Sciatic nerve (tissue), 2 donors: Measurements from ENCODE around the gene DNAH14. TPM values are rescaled to one million over a fixed set of nuclear protein-coding genes. Genes with fewer than 3 reads are reported as not detected.
"Not testable (repeated sequence)": the region's sequence is repeated elsewhere in the genome, so short reads cannot be mapped to it uniquely, and the experiment has no call there.

Experiments
- ATAC-seq: fragments of 200-7000 bp; cut with Tn5 transposase; one replicate; pipeline ENCODE4 v1.9.1; 2020; ENCODE audit warnings: mild to moderate bottlenecking, moderate library complexity
- DNase-seq: peaks from one replicate; pipeline ENCODE4 v3.0.0-alpha.2; 2020; ENCODE audit warnings: low spot score
- intact Hi-C: fragments of 100-400 bp; cut with DNase I; formaldehyde crosslinking; loops from one replicate; pipeline ENCODE4 v1.14.2; 2022
- total RNA-seq: library from RNA; stranded (reverse); fragmentation: NEBNext Ultra II Directional; extraction: Animal tissue kit (Norgen Biotek cat#: 25700); gene quantifications from one replicate; pipeline ENCODE4 v1.2.1, GENCODE V29; 2021
- donor health status: DM: no; HTN: no; CAD: no.
- donor health status: DM: no; HTN: no; CAD: no.

DNAH14 gene
- total RNA-seq: 7.3 TPM

GRCh38 chr1:224929335-224930237, at the start of gene DNAH14:
Gene DNAH14 (plus strand): TSS chr1:224929675. CDS start chr1:224952703, 23,028 bp downstream.
- ATAC-seq (peak; percentile 83), DNase-seq (peak; percentile 68)
- intact Hi-C loops: no loop called here

GRCh38 chr1:224880593-224881307, 48.7 kb upstream of the DNAH14 start:
- intact Hi-C loops: no loop called here
- no peak for ATAC-seq
- no peak for DNase-seq

DNA sequence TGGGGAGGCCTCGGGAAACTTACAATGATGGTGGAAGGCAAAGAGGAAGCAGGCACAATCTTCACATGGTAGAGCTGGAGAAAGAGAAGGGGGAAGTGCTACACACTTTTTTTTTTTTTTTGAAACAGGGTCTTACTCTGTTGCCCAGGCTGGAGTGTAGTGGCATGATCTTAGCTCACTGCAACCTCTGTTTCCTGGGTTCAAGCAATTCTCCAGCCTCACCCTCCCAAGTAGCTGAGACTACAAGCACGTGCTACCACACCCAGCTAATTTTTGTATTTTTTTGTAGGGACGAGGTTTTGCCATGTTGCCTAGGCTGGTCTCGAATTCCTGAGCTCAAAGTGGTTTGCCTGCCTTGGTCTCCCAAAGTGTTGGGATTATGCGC, 48.2 kb upstream of the DNAH14 start:
- ATAC-seq, intact Hi-C loops: not testable (repeated sequence)

DNA sequence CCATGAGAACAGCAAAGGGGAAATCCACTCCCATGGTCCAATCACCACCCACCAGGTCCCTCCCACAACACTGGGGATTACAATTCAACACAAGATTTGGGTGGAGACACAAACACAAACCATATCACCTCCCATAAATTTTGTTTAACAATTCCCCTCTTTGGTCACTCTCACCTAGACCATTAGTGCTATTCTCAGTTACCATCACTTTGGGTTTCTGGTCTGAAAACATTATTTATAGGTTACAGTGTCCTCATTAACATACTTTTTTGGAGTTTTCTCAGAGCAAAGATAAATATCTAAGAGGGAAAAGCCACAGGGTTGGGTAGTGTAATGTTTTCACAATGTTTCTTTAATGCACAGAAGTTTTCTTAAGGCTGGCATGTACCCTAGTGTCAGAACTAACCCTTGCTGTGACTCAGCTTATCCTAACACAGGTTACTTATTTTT, 47.7 kb upstream of the DNAH14 start:
- ATAC-seq (no peak), DNase-seq (no peak)
- intact Hi-C loops: no loop called here

More for the DNA sequence above, 48.2 kb upstream of the DNAH14 start:
- DNase-seq: not testable (repeated sequence)

DNA sequence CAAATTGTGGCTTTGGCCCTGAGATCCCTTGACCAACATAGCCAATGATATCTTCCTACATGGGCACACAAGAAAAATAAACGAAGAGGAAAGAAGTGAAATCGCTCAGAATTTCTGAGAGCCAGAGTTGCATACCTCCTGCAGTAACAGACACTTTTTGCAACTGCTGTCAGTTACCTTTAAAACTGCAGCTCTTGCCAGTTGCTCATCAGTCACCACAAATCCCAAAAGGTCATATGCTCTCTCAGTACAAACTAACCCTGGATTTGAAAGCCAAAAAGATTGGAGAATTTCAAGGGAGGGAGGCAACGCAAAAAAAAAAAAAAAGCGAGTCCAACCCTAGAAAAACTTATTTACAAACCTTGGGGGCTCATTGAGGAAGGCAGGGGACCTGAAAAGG, 47.2 kb upstream of the DNAH14 start:
- intact Hi-C loops: no loop called here
- no peak for DNase-seq
- ATAC-seq: no peak

GRCh38 chr1:224883091-224883490, 46.4 kb upstream of the DNAH14 start:
- intact Hi-C loops: no loop called here
- DNase-seq: no peak
- ATAC-seq: no peak

DNA sequence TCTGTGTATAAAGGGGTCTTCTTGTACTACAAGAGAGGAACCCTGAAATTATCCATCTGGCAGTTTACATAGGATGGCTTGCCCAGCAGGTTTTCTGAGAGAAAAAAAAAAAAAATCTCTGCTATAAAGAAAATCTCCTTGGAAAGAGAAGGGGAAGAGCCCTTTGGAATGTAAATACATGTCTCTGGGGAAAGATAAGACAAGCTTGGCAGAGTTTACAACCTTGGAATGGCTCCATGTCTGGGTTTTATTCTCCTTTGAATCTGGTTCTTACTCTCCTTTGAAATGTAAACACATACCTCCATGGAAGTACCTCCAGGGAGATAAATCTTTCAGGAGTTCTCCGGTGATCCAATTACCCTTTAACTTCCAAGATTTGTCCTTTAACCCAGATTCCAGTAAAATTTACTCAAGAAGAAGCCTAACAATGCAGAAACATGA, 45.1 kb upstream of the DNAH14 start:
- no peak for ATAC-seq
- intact Hi-C loops: no loop called here
- no peak for DNase-seq

- ATAC-seq, DNase-seq, intact Hi-C loops: not testable (repeated sequence)
Measured at GRCh38 chr1:224885376-224885775, 44.1 kb upstream of the DNAH14 start.

GRCh38 chr1:224894915-224895314, 34.6 kb upstream of the DNAH14 start:
- ATAC-seq: no peak
- intact Hi-C loops: no loop called here
- DNase-seq: no peak

- no peak for ATAC-seq
- no peak for DNase-seq
- intact Hi-C loops: no loop called here
Measured at GRCh38 chr1:224896130-224896781, 33.2 kb upstream of the DNAH14 start.

GRCh38 chr1:224897529-224898327, 31.7 kb upstream of the DNAH14 start:
- intact Hi-C loops: no loop called here
- ATAC-seq: no peak

GRCh38 chr1:224898937-224899336, 30.5 kb upstream of the DNAH14 start:
- intact Hi-C loops: no loop called here
- DNase-seq: no peak
- ATAC-seq: no peak

More at GRCh38 chr1:224897529-224898327, 31.7 kb upstream of the DNAH14 start:
- no peak for DNase-seq

DNA sequence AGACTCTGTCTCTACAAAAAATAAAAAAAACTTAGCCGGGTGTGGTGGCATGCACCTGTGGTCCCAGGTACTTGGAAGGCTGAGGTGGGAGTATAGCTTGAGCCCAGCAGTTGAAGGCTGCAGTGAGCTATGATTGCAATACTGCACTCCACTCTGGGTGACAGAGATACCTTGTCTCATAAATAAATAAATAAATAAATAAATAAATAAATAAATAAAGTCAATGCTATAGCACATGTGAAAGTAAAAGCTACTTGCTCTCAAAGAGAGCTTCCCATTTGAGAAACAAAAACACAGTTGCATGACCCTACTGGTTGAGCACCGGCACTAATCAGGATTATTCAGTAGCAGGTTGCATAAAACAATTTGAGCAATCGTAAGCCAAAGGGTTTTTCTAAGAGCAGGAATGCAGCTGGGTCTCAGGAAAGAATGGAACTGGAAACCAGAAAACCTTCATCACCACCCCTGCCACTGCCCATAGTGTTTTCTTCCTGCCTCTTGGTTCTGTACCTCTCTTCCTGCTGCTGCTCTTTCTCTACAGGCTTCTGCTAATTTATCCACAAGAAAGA, 29.3 kb upstream of the DNAH14 start:
- intact Hi-C loops: no loop called here
- no peak for DNase-seq
- ATAC-seq: no peak

- DNase-seq (no peak), ATAC-seq (no peak)
- intact Hi-C loops: no loop called here
Measured at GRCh38 chr1:224901087-224901810, 28.2 kb upstream of the DNAH14 start.

- no peak for ATAC-seq
Measured at GRCh38 chr1:224903955-224904354, 25.5 kb upstream of the DNAH14 start.

DNA sequence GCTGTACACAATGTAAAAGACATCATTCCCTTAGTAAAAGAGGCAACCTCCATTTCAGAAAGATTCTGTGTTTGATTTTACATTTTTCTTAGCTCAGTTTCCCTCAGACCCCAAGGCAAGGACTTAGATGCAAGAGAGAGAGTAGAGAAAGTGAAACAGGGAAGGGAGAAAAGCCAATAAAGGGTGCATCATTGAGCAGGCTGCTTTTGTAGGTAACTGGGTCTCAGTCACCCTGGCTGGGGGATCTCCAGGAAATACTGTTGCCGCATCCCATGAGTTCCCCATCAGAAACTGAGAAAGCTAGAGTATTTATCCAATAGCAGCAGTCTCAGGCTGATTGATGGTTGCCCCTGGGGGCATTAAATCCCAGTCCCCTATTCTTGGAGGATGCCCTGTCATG, 23.1 kb upstream of the DNAH14 start:
- ATAC-seq (no peak), DNase-seq (no peak)
- intact Hi-C loops: no loop called here

More at GRCh38 chr1:224903955-224904354, 25.5 kb upstream of the DNAH14 start:
- intact Hi-C loops: no loop called here
- DNase-seq: no peak

GRCh38 chr1:224911217-224911616, 18.3 kb upstream of the DNAH14 start:
- ATAC-seq: no peak
- intact Hi-C loops: loop anchor here (10.0 kb wide), 1 partner anchor 396 kb away; no protein-coding TSS in a partner anchor
- DNase-seq: no peak
